Activated B cell treated with CpG ODN at 0.5 μM for 24 hours (primary cell): ENCODE measurements around the gene ZFAND2A. TPM values are rescaled to one million over a fixed set of nuclear protein-coding genes. Genes with fewer than 3 reads are reported as not detected.
"Not testable (repeated sequence)": the region's sequence is repeated elsewhere in the genome, so short reads cannot be mapped to it uniquely, and the experiment has no call there.

Source experiments
- ATAC-seq: fragments of 200-7000 bp; cut with Tn5 transposase; one replicate; pipeline ENCODE4 v1.10.0; 2021; ENCODE audit warnings: low read depth, mild to moderate bottlenecking, moderate library complexity
- CTCF ChIA-PET: fragments of 350-600 bp; sonication (Branson Sonifier 250); formaldehyde crosslinking; loops from one replicate; lab custom pipeline; 2021; ENCODE audit warnings: antibody characterized with exemption; lab: Charles Lee
- POLR2A ChIA-PET: fragments of 350-600 bp; sonication (Branson Sonifier 250); formaldehyde crosslinking; loops from one replicate; lab custom pipeline; 2021; ENCODE audit warnings: antibody characterized with exemption; lab: Charles Lee
- DNase-seq: peaks from one replicate; pipeline ENCODE4 v3.0.0; 2022
- H3K27ac Mint-ChIP-seq: one replicate; pipeline ENCODE4 v1.8.0; 2020; ENCODE audit warnings: mixed read lengths
- H3K27me3 Mint-ChIP-seq: one replicate; pipeline ENCODE4 v1.8.0; 2021; ENCODE audit warnings: mixed read lengths
- H3K36me3 Mint-ChIP-seq: one replicate; pipeline ENCODE4 v1.8.0; 2021; ENCODE audit warnings: low read depth, mixed read lengths
- H3K4me1 Mint-ChIP-seq: one replicate; pipeline ENCODE4 v1.8.0; 2021; ENCODE audit warnings: mixed read lengths
- H3K4me3 Mint-ChIP-seq: one replicate; pipeline ENCODE4 v1.8.0; 2020; ENCODE audit warnings: mild to moderate bottlenecking, mixed read lengths
- H3K9me3 Mint-ChIP-seq: one replicate; pipeline ENCODE4 v1.8.0; 2020; ENCODE audit warnings: mixed read lengths
- CTCF ChIP-seq: fragments of 200-600 bp; IDR thresholded peaks from one replicate; pipeline ENCODE4 v1.8.0; 2022; ENCODE audit warnings: antibody characterized with exemption, mild to moderate bottlenecking
- intact Hi-C: fragments of 100-400 bp; cut with micrococcal nuclease; formaldehyde crosslinking; loops from one replicate; pipeline ENCODE4 v1.15.1; 2024
- total RNA-seq: library from RNA; stranded (reverse); gene quantifications from 2 replicates; pipeline ENCODE4 v1.2.3, GENCODE V29; 2022

ZFAND2A gene
- total RNA-seq, 1 donor from 2014 or later, result 21.6 TPM

- H3K27me3 Mint-ChIP-seq, result peaks cover 5% of the 10 kb centered on the region
- no peak for TF ChIP-seq CTCF
- CTCF ChIA-PET, result no interaction called here
- H3K9me3 Mint-ChIP-seq, result no peaks in the 10 kb centered on the region
- no peaks in the 10 kb centered on the region for H3K36me3 Mint-ChIP-seq
- intact Hi-C loops, result no loop called here
- POLR2A ChIA-PET, result no interaction called here
- H3K27ac Mint-ChIP-seq, result no peak overlapping the region
- DNase-seq (no peak), ATAC-seq (no peak)
- H3K4me3 Mint-ChIP-seq, result no peak overlapping the region
- H3K4me1 Mint-ChIP-seq, result no peaks in the 10 kb centered on the region
Measured at GRCh38 chr7:1200045-1200444, 40.0 kb upstream of the ZFAND2A start.

- intact Hi-C loops, result no loop called here
- no peaks in the 10 kb centered on the region for H3K36me3 Mint-ChIP-seq
- no peaks in the 10 kb centered on the region for H3K4me1 Mint-ChIP-seq
- CTCF ChIA-PET, result no interaction called here
- H3K27ac Mint-ChIP-seq, result no peak overlapping the region
- no peak for TF ChIP-seq CTCF
- H3K27me3 Mint-ChIP-seq, result peaks cover 9% of the 10 kb centered on the region
- no peaks in the 10 kb centered on the region for H3K9me3 Mint-ChIP-seq
- DNase-seq (no peak), ATAC-seq (no peak)
- POLR2A ChIA-PET, result no interaction called here
- H3K4me3 Mint-ChIP-seq, result no peak overlapping the region
Measured at GRCh38 chr7:1197997-1198625, 38.1 kb upstream of the ZFAND2A start.

- H3K27ac Mint-ChIP-seq, result no peak overlapping the region
- ChIA-PET POLR2A (no interaction called here), CTCF (no interaction called here)
- no peak for TF ChIP-seq CTCF
- intact Hi-C loops, result no loop called here
- no peaks in the 10 kb centered on the region for H3K9me3 Mint-ChIP-seq
- ATAC-seq (no peak), DNase-seq (no peak)
- H3K4me1 Mint-ChIP-seq, result no peaks in the 10 kb centered on the region
- H3K4me3 Mint-ChIP-seq, result no peak overlapping the region
- peaks cover 15% of the 10 kb centered on the region for H3K27me3 Mint-ChIP-seq
- no peaks in the 10 kb centered on the region for H3K36me3 Mint-ChIP-seq
Measured at GRCh38 chr7:1196950-1197349, 37.0 kb upstream of the ZFAND2A start.

- ATAC-seq, result not testable (repeated sequence)
Measured at GRCh38 chr7:1196441-1196840, 36.4 kb upstream of the ZFAND2A start.

GRCh38 chr7:1193593-1194424 lies 33.8 kb upstream of the ZFAND2A start:
- TF ChIP-seq CTCF, result no peak
- Mint-ChIP-seq H3K4me1 (no peaks in the 10 kb centered on the region), H3K27ac (no peak overlapping the region), H3K4me3 (no peak overlapping the region), H3K27me3 (peaks cover 17% of the 10 kb centered on the region), H3K36me3 (no peaks in the 10 kb centered on the region), H3K9me3 (no peaks in the 10 kb centered on the region)
- CTCF ChIA-PET, result interaction anchor here (1.0 to 1.3 kb wide), 2 partner anchors 17 to 238 kb away, joined by 3 to 6 read pairs; no protein-coding TSS in a partner anchor
- POLR2A ChIA-PET, result interaction anchor here (0.7 kb wide), 1 partner anchor 763 kb away, joined by 3 read pairs; no protein-coding TSS in a partner anchor
- DNase-seq (no peak), ATAC-seq (no peak)
- intact Hi-C loops, result no loop called here

More at GRCh38 chr7:1196441-1196840, 36.4 kb upstream of the ZFAND2A start:
- H3K9me3 Mint-ChIP-seq, POLR2A ChIA-PET, DNase-seq, H3K4me1 Mint-ChIP-seq, H3K4me3 Mint-ChIP-seq, H3K27ac Mint-ChIP-seq, H3K36me3 Mint-ChIP-seq, intact Hi-C loops, CTCF ChIA-PET: not testable (repeated sequence)
- peaks cover 19% of the 10 kb centered on the region for H3K27me3 Mint-ChIP-seq
